Endometrium (tissue), 2 donors: ENCODE data around the gene CDKAL1.

Experiments used
- FAIRE-seq: peaks from 2 replicates; lab custom pipeline; 2012; peaks lifted over from hg19 to GRCh38; lab: Jason Lieb, UNC
- donor health status: control.
- donor health status: control.

The CDKAL1 gene

DNA sequence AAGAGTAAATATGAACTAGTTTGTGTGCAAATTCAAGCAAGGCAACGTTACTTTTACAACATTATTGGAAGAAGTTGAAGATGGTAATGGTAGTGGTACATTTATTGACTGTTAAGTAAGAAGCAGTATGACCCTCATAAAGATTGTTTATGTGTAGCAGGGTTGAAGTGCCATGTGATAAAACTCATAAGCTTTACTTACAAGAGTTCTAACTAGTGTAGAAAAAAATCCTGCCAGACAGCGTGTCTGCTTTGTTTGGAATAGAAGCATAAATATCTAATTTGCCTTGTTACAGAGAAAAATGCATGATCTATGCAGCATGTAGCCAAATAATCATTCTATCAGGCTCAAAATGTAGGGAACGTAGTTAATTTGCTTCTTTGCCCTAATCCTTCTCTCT, 608.5 kb downstream of the CDKAL1 start:
- FAIRE-seq, result no peak

DNA sequence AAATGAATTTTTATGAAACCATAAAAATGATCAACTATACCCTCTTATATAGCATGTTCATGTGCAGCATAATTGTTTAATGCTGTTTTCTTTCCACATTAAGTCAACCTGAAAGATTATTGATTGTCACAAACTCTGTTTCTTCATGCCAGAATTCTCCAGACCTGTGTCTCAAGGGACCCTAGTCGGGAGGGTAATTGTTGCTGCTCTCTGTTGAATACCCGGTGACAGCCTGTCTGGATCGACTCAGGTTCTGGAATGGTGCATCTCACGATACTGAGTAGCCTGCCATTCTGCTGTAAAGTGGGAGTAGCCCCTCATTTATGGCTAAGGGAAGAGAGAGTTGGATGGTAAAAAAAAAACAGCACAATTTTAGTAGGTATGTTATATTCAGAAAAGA, 609.4 kb downstream of the CDKAL1 start:
- no peak for FAIRE-seq

DNA sequence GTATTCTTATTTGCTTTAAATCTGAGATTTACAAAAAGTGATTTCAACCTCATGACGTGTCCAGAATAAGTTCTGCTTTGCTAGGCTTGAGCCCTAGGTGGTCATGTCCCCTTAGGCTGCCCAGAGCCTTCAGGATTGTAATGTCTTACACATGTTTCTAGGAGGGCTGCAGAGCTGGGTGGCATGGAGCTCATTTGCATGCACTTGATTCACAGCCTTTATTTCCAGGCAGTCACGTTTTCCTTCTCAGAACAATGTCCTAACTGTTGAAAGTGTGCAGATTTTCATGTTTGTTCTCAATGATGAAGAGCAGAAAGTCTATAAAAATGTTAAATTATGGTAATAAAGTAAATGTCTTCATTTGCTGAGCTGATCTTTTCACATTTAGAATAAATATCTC, 610.7 kb downstream of the CDKAL1 start:
- peak; percentile 97 for FAIRE-seq

DNA sequence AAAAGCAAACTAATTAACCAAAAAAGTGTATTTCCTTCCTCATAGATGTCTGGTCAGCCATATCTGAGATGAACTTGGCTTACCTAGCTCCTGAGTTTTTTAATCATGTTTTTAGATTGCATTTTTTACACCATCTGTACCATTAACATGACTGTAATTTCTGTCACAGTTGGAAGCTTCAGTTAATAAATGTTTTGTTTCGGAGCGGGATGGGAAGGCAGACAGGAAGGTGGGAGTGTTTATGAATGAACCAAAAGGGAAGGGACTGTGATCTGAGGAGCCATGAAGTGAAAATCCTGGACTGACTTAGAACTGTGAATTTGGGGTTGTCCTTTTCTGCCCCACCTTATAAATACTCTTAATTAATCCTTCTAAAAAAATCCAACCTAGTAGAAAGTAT, 613.7 kb downstream of the CDKAL1 start:
- FAIRE-seq, result no peak

DNA sequence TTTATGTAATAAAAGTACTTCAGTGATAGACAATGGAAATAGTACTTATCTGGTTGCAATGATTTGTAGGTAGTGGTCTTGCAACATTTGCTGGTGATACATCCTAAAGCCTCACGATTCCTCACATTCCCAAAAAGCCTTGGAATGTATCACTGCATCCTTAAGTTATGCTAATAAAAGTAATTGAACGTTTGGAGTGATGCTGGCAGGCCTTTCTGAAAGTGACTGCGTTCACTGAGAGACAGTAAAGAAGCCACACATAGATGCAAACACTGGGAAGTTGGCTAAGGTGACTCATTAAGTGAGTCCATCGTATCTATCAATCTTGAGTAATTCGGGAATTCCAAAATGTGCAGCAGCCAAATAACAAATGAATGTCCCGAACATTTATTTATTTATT, 615.2 kb downstream of the CDKAL1 start:
- no peak for FAIRE-seq

DNA sequence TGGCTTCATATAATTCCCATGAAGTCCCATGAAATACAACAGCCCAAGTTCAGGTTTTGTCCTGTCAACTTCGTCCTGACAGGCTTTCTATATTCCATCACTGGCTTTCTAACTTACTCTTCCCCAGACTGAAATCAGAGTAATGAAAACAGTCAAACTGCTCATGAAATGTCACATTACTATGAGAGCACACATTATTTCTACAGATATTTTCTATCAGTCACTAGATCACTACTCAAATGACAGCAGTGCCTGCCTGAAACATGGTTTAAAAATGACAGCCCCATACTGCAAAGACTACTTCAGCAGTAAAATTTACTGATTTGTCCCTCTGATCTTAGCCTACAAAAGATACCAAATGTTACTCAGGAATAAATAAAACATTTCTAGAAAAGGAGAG, 616.4 kb downstream of the CDKAL1 start:
- no peak for FAIRE-seq

DNA sequence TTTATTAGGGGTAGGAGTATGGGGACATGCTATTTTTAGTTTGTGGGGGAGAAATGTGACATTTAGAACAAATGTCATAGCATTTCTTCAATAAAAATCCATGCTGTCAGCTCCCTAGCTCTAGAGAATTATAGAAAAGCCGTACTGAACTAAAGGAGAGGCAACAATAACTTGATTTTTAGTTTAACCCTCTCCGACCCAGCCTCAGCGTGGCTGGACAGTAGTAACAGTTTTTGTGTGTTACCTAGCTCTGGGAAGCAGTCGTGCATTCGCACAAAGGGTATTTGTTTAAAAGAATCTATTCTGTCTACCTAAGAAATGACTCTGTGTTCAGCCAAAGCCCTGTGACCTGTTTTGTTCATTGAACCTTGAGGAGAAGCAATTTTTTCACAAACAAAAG, 616.9 kb downstream of the CDKAL1 start:
- peak; percentile 83 for FAIRE-seq

DNA sequence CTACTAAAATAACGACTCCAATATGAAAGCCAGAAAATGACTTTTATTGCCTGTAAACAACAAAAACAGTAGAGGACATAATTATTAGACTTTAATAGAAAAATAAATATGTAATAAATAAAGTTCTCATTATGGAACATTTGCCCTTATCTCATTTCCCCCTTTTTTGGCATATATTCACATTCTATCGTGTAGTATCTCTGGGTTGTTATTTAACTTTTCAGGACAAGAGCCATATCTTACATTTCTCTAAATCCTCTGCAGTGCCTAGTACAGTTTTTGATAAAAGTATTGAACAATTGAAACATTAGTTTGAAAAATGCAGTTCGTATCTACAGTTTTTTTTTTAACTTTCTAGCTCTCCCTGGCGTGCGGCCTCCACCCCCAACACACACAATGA, 617.3 kb downstream of the CDKAL1 start:
- FAIRE-seq, result no peak

DNA sequence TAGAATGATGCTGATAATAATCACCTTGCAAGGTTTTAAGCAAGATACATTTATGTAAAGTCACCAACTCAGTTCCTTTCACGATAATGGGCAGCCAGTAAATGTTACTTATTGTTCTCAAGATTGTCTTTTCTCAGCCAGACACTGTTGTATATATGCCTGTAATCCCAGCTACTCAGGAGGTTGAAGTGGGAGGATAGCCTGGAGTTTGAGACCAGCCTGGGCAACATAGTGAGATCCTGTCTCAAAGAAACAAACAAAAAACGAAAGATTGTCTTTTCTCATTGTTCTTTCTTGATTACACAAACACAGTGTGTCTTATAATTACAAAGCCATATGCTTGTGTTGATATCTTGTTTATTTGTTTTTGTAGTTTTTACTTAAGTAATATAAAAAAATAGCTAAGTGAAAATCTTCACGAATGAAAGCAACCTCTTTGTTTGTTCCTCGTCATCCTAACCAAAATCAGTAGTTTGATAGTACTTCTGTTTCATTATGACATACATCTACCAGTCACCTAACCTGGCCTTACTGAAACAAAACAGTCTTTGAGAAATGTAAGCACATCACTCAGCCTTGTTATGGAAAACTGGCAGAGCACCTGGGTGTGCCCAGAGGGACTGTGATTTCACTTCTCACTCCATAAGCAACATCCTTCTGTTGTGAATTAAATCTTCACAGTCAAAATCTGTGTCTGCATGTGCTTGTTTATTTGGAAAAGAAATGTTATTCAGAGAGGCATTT, 623.1 kb downstream of the CDKAL1 start:
- FAIRE-seq, result no peak

DNA sequence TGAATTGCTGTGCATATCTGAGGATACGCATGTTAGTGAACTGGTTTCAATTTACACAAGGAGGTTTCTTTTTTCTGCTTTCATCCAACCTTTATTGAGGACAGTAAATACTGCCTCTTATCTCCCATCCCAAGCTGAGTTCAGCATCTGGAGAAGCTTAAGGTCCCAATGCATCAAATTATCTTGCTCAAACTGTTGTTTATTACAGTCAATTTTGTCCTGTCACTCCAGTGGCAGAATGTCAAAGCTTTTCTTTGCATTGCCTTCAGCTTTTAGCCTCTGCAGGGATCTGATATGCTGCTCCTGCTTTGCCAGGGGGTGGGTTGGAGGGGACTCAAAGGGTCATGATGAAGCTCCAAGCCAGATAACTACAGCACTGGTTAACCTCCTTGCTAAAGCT, 623.9 kb downstream of the CDKAL1 start:
- FAIRE-seq, result no peak

DNA sequence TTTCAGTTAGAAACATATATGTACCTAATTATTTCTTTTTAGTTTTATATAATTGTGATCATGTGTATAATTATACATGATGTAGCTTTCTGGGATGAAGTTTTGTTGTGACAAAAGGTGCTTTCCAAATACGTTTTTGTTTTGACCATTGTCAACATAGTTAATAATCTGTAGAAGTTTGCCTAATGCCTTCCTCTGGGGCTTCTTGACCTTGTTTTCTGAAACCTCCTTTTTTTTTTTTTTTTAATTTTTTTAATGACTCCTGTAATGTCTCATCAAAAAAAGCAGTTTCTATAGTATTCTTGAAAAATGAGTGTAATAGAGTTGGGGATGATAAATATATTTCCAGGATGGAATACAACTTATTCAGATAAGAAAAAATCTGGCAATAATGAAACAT, 624.6 kb downstream of the CDKAL1 start:
- peak; percentile 84 for FAIRE-seq

DNA sequence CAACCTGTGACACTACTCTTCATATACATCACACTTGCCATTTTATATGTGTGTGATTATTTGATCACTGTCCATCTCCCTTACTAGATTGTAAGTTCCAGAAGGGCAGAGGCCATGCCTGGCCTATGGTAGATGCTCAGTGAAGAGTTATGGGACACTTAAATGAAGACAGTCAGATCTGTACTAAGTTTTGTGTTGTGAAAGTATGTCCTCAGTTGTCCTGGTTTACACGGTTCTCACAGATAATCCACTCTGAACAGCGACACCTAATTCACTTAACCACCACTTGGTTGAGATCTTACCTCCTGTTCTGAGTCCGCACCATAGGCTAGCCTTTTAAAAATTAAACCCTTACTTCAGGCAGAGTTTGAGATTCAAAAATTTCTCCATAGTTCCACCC, 625.2 kb downstream of the CDKAL1 start:
- FAIRE-seq, result no peak

DNA sequence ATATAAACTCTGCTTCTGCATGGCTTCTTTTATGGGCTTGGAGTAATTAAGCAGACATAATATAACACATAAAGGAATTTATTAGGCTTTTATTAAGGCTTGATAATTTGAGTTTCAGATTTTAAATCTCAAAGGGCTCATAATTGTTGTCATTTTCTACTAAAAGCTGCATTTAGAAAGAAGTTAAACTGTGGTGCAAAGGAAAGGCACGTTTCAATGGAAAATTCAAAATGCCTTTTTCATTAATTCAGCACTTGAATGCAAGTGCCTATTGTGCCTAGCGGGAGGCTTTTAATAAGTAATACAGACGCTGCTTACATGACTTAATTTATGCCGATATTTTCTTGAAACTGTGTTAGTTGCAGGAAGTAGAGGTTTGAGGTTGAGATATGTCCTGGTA, 627.5 kb downstream of the CDKAL1 start:
- FAIRE-seq, result no peak

DNA sequence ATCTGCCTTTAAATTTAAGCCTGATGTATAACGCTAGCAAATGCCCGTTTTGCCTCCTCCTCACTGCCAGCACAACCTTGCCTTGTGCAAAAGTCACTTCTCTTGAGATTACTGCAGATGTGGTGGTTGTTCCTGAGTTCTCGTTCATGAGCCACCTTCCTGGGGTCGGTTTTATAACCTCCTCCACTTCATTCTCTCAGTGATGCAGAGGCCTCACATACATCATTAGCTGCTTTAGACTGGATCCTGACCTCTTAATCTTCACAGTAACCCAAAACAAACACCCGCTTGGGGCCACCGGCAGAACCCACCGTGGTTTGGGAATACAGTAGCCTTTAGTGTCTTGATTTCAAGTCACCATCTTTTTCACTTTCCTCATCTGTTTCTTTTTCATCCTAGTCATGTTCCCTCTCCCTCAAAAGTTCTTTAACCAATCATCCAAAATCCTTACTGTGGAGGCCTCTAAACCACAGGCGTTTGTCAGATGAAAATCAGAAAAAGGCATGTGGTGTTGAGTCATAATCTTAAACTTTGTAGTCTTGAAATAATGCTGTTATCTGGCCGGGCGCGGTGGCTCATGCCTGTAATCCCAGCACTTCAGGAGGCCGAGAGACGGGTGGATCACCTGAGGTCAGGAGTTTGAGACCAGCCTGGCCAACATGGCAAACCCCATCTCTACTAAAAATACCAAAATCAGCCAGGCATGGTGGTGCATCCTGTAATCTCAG, 629.0 kb downstream of the CDKAL1 start:
- no peak for FAIRE-seq

DNA sequence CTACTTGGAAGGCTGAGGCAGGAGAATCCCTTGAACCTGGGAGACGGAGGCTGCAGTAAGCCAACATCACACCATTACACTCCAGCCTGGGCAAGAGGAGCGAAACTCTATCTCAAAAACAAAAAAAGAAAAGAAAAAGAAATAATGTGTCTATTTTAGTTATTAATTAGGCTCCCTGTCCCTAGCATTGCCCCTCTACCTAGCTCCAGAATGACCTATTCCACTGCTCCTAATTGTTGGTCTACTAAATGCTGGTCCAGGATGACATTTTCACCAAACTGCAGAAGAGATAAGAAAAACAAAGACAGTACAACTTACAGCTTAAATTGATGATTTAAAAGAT, 629.6 kb downstream of the CDKAL1 start:
- no peak for FAIRE-seq

DNA sequence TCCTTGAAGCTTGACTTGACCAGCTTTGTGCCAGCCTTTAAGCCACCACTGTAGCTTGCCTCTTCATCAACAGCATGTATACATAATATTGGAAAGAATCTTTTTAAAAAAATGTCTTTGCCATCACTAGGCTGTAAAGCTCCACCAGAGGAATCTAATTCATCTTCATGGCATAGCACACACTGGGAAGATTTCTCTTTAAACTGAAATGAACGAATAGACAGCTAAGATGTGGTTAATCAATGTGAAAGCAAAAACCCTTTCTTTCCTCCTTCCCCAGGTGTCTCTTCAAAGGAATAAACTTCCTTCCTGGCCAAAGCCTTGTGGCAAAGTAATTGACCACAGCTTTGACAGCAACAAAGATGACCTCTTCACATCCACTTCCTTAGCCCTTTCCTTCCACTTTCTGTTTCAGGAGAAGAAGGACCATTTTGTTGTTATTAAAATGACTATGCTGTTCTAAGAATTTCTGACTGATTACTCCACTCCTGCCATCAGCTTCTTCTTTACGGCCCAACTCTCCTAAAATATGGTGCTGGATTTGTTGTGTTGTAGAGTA, 630.6 kb downstream of the CDKAL1 start:
- FAIRE-seq, result no peak

DNA sequence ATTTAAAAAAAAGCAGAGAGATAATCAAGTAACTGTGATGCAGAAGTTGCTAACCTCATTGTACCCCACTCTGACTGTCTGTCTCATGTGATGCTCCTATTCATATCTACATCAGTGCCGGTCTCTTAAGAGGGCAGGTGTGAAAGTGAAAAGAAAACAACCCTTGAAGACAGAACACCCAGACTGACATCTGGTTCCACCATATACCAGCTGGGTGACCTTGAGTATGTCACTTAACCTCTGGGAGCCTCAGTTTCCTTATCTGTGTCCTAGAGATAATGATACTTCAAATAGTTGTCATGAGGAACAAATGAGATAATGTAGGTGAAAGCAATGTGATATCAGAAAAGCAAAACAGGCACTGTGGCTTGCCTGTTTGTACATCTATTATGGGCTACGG, 632.5 kb downstream of the CDKAL1 start:
- no peak for FAIRE-seq

DNA sequence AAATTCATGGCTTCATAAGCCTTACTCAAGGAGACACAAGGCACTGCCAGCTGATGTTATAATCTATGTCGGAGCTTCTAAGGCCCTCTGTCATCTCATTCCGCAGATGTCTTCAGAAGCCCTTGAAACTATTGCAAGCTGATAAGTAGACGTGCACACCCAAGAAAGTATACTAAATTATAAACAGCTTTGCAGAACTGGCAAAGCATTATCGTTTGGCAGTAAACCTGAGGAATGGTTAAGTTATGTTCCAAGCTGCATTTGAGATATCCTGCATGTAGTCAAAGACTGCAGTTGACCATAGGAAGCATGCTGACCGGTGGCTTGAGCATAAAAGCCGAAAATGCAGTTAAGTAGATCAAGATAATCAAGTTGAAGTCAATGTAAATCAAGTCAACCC, 633.5 kb downstream of the CDKAL1 start:
- no peak for FAIRE-seq

DNA sequence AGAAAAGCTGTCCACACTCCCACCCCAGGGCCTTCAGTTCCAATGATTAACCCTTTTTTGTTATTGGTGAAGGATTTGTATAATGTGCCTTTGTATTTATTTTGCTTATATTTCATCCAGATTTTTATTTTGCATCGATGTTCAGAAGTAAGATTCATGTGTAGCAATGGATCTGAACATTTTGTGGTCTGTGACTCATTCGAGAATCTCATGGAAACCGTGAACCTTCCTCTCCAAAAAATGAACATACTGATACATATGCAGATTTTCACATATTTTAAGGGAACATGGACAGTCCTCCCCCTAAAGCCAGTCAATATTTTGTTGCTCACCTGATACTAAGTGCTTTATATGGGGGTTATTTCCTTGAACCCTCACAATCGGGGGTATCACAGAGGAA, 637.5 kb downstream of the CDKAL1 start:
- no peak for FAIRE-seq

DNA sequence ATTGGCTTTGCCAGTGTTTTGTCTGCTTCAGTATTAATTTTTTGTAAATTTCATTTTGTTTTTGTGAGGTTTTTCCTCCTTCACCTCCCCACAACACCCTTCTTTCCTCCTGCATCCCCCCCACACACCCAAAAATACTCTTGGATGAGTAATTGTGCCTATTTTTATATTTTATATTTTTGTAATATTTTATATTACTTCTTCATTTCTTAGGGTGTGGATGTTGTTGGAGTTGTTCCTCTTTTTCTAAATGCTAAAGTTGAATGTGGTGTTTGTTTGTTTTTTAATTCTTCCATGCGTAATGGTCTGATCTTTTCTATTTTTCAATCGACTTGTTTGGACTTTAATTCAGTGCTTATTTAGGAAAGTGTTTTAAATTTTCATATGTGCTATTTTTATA, 638.8 kb downstream of the CDKAL1 start:
- FAIRE-seq, result peak; percentile 66

DNA sequence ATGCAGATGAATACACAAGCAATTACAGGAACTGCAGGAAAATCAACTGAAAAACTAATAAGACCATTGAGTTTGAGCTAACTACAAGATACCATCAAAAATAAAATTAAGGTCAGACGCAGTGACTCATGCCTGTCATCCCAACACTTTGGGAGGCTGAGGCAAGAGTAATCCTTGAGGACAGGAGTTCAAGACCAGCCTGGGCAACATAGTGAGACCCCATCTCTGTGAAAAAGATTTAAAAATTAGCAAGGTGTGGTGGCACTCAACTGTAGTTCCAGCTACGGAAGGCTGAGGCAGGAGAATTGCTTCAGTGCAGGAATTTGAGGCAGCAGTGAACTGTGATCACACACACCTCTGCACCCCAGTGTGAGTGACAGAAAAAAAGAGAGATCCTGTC, 639.4 kb downstream of the CDKAL1 start:
- no peak for FAIRE-seq

DNA sequence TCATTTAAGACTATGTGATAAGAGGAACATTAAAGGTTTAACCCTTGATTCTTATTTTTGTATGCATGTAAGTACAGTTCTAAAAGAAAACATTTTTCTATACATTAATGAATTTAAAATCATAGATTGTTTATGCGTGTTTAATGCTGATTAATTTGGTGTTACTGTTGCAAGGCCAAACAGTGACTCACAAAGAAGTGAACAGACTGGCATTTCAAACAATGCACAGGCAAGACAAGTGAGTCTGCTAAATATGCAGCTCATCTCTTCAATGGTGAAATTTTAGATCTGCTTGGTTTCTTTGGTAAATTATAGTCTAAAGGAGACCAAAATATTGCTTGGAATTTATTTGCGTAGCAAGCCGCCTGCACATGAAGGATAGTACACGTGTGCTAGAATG, 641.9 kb downstream of the CDKAL1 start:
- no peak for FAIRE-seq

DNA sequence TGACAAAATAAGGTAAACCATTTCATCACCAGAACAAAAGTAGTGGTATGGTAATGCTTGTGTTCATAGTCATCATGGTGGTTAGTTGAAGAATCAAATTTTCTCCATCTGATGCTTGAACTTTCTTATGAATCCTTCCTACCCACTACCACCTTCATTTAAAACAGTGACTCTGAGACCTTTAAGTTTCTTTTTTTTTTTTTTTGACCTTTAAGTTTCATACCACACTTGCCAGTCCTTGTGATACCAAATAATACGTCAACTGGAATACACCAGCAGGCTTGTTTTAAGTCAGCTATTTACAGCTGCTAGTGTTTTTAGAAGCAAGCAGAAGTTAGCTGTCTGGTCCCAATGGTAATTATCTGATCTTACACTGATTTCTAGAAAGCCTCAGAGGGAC, 645.9 kb downstream of the CDKAL1 start:
- FAIRE-seq, result no peak

DNA sequence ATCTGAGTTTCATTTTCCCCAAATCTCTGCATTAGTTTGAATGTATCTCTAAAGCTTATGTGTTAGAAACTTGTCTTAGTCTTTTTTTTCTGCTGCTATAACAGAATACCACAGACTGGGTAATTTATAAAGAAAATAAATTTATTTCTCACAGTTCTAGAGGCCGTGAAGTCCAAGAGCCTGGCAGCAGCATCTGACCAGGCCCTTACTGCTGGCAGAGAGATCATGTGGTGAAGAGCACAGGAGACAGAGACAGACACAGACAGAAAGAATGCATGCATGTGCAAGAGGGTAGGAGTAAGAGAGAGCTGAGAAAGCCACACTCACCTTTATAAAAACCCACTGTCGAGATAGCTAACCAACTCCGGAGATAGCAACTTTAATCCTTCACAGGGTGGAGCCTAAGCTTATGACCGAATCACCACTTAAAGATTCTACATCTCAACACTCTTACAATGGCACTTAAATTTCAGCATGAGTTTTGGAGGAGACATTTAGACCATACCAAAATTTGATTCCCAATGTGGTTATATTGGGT, 646.6 kb downstream of the CDKAL1 start:
- no peak for FAIRE-seq
